HG03196 (cell line): Measurements from ENCODE around the gene NXPE3.

Experiments
- ATAC-seq: cut with Tn5 transposase; IDR thresholded peaks from one replicate; pipeline ENCODE4 v1.9.1; 2021; ENCODE audit not compliant: unreplicated experiment

Gene NXPE3

GRCh38 chr3:101802179-101802578 is 23.2 kb downstream of the NXPE3 start:
- no peak for ATAC-seq

DNA sequence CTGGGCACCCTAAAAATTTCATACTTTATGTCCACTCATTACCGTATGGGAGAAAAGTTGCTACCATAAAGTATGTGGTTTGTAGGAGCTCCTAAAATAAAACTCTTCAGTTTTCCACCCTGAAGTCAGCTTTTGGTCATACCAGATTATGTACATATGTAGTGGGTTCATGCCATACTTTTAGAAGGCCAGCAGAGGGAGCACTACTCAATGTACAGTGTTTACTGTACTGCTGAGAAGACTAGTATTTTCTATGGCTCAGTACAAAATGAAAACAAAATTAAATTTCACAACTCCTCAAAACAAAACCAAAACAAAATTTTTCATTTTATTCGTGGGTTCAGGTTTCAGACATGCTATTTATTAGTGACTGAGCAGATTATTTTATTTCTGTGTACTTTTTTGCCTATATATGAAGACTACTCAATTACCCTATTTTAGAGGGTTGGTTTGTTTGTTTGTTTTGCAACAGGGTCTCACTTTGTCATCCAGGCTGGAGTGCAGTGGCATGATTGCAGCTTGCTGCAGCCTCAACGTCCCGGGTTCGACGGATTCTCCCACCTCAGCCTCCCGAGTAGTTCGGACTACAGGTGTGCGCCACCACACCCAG is 24.3 kb downstream of the NXPE3 start:
- ATAC-seq = peak; percentile 93

DNA sequence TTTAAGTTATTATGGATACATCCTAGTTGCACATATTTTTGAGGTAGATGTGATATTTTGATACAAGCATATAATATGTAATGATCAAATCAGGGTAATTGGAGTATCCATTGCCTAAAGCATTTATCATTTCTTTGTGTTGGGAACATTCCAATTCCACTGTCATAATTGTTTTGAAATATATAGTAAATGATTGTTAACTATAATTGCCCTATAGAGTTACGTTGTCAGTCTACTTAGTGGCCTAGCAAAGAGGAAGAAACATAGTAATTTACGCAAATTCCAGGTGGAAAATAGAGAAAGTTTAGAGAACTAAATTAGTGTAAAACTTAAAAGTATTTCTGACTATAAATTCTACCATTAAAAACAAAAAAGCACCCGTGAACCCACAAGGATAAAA is 24.9 kb downstream of the NXPE3 start:
- ATAC-seq = no peak

DNA sequence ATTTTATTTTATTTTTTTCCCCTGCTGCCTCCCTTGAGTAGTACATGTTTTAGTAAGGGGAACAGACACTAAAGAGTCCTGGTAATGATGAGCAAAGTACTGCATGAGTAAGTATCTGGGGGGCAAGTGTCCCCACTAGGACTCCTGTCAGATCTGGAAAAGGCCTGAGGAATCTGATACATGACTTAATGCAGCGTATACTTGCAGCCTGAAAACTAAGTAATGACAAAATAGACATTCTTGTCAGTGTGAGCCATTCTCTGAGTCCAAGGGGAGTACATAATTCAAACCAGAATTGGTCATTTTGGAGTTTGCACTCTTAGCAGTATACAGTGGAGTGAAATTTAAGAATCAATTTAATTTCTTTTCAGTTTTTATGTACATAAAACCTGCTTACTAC is 27.5 kb downstream of the NXPE3 start:
- no peak for ATAC-seq

DNA sequence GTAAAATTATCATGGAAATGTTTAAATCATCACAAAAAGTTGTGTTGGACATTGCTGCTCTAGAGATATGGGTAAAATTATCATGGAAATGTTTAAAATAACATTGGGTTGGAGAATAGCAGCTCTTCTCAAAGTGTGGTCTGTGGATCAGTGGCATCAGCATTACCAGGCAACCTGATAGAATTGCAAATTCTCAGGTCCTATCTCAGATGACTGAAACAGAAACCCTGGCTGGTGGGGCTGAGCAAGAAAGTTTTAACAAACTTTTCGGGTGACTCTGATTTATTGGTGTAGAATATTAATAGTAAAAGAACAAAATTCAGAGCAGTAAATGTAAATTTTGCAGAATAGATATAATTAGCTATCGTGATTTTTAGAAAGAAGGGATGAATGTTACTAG is 28.9 kb downstream of the NXPE3 start:
- ATAC-seq = peak; percentile 53

GRCh38 chr3:101809178-101810021 is 30.4 kb downstream of the NXPE3 start:
- ATAC-seq = no peak

DNA sequence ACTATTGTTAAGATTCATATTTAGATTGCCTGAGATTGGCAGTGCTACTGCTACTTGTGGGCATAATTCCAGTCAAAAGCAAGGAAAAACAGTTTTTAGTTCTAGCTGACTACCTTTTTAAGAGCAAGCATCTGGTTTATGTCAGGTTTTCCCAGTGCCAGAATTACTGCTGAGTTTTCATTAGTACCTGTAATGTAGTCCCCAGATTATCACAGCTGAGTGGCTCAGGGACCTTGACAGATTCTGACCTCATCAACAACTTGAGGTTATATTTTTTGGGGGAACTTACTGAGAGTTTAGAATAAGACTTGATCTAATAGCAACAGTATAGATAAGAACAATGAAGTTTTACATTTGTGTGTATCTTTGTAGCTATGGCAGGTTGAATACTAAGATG is 31.0 kb downstream of the NXPE3 start:
- no peak for ATAC-seq

GRCh38 chr3:101811875-101812274 is 32.9 kb downstream of the NXPE3 start:
- ATAC-seq = no peak

DNA sequence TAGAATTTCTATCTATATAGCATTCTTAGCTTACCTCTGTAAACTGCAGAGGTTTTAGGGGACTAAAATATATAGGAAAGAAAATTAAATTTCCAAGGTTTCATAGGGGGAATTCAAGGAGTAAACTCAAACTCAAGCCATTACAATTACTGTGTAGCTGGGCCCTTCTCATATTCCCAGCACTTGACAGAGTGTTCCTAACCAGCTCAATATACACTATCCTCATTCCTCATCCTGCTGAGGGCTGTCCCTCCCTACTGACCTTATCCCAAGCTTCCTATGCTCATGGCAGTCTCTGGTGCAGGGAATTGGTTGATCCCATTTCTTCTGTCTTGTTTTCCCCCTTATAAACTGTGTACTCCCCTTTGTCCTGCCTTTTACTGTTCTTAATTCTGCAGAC is 33.9 kb downstream of the NXPE3 start:
- ATAC-seq = no peak

- no peak for ATAC-seq
Observed at GRCh38 chr3:101813817-101814440, 34.9 kb downstream of the NXPE3 start.

DNA sequence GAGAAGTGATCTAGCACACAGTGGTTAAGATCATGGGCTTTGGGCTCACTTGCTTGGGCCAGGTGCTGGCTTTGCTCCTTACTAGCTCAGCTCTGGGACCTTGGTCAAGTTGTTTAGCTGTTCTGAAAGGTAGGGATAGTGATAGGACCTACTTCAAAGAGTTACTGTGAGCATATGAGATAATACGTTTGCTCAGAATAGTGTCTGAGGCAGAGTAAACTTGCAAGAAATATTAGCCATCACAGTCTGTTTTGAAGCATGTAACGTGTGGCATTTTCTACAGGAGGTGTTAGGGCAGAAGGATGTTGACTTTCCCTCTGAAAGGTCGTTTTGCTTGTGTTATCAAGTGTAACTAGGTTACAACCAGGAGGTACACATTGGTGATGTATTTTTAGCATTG is 35.8 kb downstream of the NXPE3 start:
- ATAC-seq = no peak

DNA sequence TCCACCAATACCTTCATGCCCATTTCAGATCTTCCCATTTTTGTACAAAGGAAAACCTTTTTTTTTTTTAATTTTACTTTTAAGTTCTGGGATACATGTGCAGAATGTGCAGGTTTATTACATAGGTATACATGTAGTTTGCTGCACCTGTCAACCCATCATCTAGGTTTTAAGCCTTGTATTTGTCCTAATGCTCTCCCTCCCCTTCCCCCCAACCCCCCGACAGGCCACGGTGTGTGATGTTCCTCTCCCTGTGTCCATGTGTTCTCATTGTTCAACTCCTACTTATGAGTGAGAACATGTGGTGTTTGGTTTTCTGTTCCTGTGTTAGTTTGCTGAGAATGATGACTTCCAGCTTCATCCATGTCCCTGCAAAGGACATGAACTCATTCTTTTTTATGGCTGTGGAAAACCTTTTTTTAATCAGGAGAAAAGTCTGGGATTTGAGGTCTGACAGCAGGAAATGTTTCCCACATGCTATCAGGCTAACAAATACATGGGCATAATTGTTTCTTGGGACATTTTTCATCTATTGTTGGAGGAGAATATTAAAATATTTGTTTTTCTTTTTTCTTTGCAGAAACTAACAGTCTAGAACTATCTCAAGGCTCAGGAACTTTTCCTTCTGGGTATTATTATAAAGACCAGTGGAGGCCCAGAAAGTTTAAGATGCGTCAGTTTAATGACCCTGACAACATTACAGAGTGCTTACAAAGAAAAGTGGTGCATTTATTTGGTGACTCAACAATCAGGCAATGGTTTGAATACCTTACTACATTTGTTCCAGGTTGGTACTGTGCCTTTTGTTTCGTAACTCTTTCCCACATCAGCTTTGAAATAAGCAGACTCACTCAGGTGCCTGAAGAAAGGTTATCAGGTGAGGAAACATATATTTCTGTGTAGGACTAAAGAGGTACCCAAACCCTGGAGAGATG is 37.5 kb downstream of the NXPE3 start:
- no peak for ATAC-seq

DNA sequence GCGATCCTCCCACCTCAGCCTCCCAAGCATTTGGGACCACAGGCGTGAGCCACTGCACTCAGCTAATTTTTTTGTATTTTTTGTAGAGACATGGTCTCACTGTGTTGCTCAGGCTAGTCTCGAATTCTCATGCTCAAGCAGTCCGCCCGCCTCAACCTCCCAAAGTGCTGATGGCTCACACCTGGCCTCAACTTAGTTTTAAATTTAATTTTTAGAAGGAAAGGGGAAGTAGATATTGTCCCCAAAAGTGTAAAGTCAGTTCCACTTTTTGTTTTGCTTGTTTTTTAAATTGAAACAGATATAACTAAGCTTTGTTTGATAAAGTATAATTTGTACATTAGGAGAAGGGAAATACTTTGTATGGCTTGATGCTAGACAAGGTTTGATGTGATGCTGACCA is 39.0 kb downstream of the NXPE3 start:
- no peak for ATAC-seq

GRCh38 chr3:101819649-101820206 is 40.7 kb downstream of the NXPE3 start:
- ATAC-seq = no peak

GRCh38 chr3:101821503-101821902 is 42.5 kb downstream of the NXPE3 start:
- no peak for ATAC-seq

GRCh38 chr3:101823525-101823924 is 44.5 kb downstream of the NXPE3 start:
- ATAC-seq = no peak

DNA sequence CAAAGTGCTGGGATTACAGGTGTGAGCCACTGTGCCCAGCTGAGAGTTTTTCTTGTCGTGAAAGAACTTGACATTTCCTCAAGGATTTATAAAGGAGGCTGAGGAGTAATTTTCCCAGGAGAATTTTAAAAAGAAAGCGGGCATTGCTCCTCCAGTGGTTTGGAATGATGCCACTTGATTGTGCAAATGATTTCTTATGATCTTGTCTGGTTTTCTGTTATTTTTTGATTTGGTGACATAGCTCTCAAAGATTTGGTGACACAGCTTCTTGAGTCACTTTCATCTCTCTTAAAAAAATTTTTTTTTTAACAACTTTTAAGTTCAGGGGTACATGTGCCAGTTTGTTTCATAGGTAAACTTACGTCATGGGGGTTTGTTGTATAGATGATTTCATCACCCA is 45.7 kb downstream of the NXPE3 start:
- ATAC-seq = no peak

DNA sequence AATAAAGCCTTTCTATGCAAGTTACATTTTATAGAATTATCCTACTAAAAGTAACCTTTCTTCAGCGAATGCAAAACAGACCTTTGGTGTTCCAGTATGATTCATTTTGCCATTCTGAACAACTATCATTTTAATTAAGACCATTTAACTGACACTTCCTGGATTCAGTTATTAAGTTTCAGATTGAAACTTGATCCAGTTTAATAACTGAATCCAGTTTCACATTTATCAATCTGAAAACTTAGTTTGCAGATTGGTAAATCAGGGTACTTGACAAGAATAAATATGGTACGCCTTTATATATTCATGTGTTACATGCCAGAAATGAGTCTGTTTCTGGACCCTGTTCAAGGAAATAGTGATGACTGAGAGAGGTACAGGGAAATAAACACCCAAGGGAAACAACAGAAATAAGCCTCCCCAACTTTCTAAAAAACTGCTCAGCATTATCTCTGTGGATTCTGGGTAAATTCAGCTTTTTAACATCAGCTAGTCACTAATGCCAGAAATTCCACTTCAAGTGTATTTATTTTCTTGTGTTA is 47.0 kb downstream of the NXPE3 start:
- no peak for ATAC-seq

DNA sequence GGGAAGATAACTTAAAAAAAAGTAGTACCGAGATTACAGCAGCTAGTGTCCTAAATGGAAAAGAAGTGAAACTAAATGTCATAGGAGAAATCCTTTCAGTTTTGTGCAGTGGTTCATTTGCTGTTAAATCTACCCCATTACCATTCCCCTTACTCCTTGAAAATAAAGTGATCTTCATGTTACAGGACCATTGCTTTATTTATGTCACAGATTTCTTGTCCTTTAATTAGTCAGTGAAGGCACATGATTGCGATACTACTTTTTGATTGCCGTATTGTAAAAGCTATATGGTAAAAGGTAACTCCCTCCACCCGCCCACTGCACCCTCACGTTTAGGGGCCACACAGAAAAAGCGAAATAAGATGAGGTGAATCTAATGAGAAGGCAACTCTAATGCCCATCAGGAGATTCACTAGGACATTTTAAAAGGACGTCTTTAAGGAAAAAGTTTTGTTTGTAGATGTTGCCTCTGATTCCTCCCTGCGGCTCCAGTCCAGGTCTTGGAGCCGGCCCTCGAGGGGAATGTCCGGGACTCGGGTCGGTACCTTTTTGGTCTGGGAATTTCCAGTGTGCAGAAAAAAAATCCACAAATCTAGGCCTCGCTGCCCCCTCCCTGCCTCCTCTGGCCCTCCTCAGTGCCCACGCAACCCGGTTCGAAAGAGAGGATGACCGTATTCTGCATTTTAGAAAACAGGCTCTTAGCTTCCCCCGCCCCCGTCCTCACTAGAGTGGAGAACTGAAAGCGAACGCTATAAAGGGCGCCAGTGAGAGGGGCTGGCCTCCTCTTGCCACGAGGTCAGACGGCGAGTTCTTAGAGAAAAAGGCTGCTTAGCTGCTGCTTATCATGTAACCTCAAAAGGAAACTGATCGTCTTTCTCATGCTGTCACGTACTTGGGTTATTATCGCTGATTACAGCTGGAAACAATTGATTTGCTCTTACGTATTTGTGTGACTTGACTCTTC is 48.5 kb downstream of the NXPE3 start:
- ATAC-seq = peak; percentile 85
